T-helper 1 cell treated with Interleukin-12 subunit alpha and Interleukin-12 subunit beta and Interleukin-4 antibody, amounts not matched to agents 30 μg/mL and 1 μg/mL, for 36 hours (primary cell): ENCODE results near the gene COPS9.
A peak's percentile ranks its signal among the peaks of the same experiment; 100 is the strongest.

Source experiments
- H3K27ac Mint-ChIP-seq: one replicate; pipeline ENCODE4 v1.8.0; 2021; ENCODE audit warnings: mild to moderate bottlenecking, mixed read lengths
- H3K27me3 Mint-ChIP-seq: one replicate; pipeline ENCODE4 v1.8.0; 2021; ENCODE audit warnings: low read depth, mixed read lengths
- H3K36me3 Mint-ChIP-seq: one replicate; pipeline ENCODE4 v1.8.0; 2021; ENCODE audit warnings: low read depth, mixed read lengths
- H3K4me1 Mint-ChIP-seq: one replicate; pipeline ENCODE4 v1.8.0; 2021; ENCODE audit warnings: low read depth, mixed read lengths
- H3K4me3 Mint-ChIP-seq: one replicate; pipeline ENCODE4 v1.8.0; 2021; ENCODE audit warnings: mild to moderate bottlenecking, moderate library complexity, mixed read lengths
- H3K9me3 Mint-ChIP-seq: one replicate; pipeline ENCODE4 v1.8.0; 2021; ENCODE audit warnings: mixed read lengths

The COPS9 gene

GRCh38 chr2:240137596-240138253 lies 1.6 kb upstream of the COPS9 start:
- no peak overlapping the region for H3K27ac Mint-ChIP-seq
- peaks cover 19% of the 10 kb centered on the region for H3K4me1 Mint-ChIP-seq
- no peak overlapping the region for H3K4me3 Mint-ChIP-seq
- H3K9me3 Mint-ChIP-seq, result no peaks in the 10 kb centered on the region
- no peaks in the 10 kb centered on the region for H3K27me3 Mint-ChIP-seq
- peaks cover 6% of the 10 kb centered on the region for H3K36me3 Mint-ChIP-seq

- Mint-ChIP-seq H3K27me3 (no peaks in the 10 kb centered on the region), H3K9me3 (no peaks in the 10 kb centered on the region), H3K27ac (no peak overlapping the region), H3K36me3 (peaks cover 8% of the 10 kb centered on the region), H3K4me3 (peak overlapping the region; percentile 87), H3K4me1 (peaks cover 19% of the 10 kb centered on the region)
These were observed 677 bp upstream of the COPS9 start for GRCh38 chr2:240136671-240137292.

GRCh38 chr2:240135706-240136012 lies 446 bp downstream of the COPS9 start:
- H3K27ac Mint-ChIP-seq, result peak overlapping the region; percentile 79
- H3K4me3 Mint-ChIP-seq, result peak overlapping the region; percentile 87
- peaks cover 8% of the 10 kb centered on the region for H3K36me3 Mint-ChIP-seq
- no peaks in the 10 kb centered on the region for H3K27me3 Mint-ChIP-seq
- H3K9me3 Mint-ChIP-seq, result no peaks in the 10 kb centered on the region
- H3K4me1 Mint-ChIP-seq, result peaks cover 19% of the 10 kb centered on the region

- Mint-ChIP-seq H3K4me1 (peaks cover 19% of the 10 kb centered on the region), H3K27ac (peak overlapping the region; percentile 79), H3K27me3 (no peaks in the 10 kb centered on the region), H3K4me3 (peak overlapping the region; percentile 87), H3K36me3 (peaks cover 10% of the 10 kb centered on the region), H3K9me3 (no peaks in the 10 kb centered on the region)
These were observed 1.1 kb downstream of the COPS9 start for GRCh38 chr2:240134956-240135520.

- peaks cover 16% of the 10 kb centered on the region for H3K36me3 Mint-ChIP-seq
- no peak overlapping the region for H3K27ac Mint-ChIP-seq
- H3K27me3 Mint-ChIP-seq, result no peaks in the 10 kb centered on the region
- H3K4me3 Mint-ChIP-seq, result peak overlapping the region; percentile 87
- H3K4me1 Mint-ChIP-seq, result peaks cover 19% of the 10 kb centered on the region
- no peaks in the 10 kb centered on the region for H3K9me3 Mint-ChIP-seq
These were observed 1.6 kb downstream of the COPS9 start for GRCh38 chr2:240134466-240134865.

- Mint-ChIP-seq H3K36me3 (peaks cover 16% of the 10 kb centered on the region), H3K9me3 (no peaks in the 10 kb centered on the region), H3K4me1 (peaks cover 19% of the 10 kb centered on the region), H3K27me3 (no peaks in the 10 kb centered on the region), H3K27ac (no peak overlapping the region), H3K4me3 (no peak overlapping the region)
These were observed 2.7 kb downstream of the COPS9 start for GRCh38 chr2:240133401-240133800.

- no peak overlapping the region for H3K4me3 Mint-ChIP-seq
- H3K27me3 Mint-ChIP-seq, result no peaks in the 10 kb centered on the region
- H3K4me1 Mint-ChIP-seq, result peaks cover 19% of the 10 kb centered on the region
- H3K9me3 Mint-ChIP-seq, result no peaks in the 10 kb centered on the region
- H3K36me3 Mint-ChIP-seq, result peaks cover 19% of the 10 kb centered on the region
- no peak overlapping the region for H3K27ac Mint-ChIP-seq
These were observed 3.5 kb downstream of the COPS9 start for GRCh38 chr2:240132651-240132980.

GRCh38 chr2:240131941-240132650 lies 4.0 kb downstream of the COPS9 start:
- Mint-ChIP-seq H3K4me3 (no peak overlapping the region), H3K27ac (no peak overlapping the region), H3K36me3 (peaks cover 21% of the 10 kb centered on the region), H3K27me3 (no peaks in the 10 kb centered on the region), H3K4me1 (peaks cover 17% of the 10 kb centered on the region), H3K9me3 (no peaks in the 10 kb centered on the region)

GRCh38 chr2:240131296-240131695 lies 4.8 kb downstream of the COPS9 start:
- Mint-ChIP-seq H3K36me3 (peaks cover 21% of the 10 kb centered on the region), H3K9me3 (no peaks in the 10 kb centered on the region), H3K27me3 (no peaks in the 10 kb centered on the region), H3K4me1 (peaks cover 15% of the 10 kb centered on the region), H3K4me3 (no peak overlapping the region), H3K27ac (no peak overlapping the region)

GRCh38 chr2:240130393-240131195 lies 5.5 kb downstream of the COPS9 start:
- Mint-ChIP-seq H3K27ac (no peak overlapping the region), H3K36me3 (peaks cover 21% of the 10 kb centered on the region), H3K9me3 (no peaks in the 10 kb centered on the region), H3K4me3 (no peak overlapping the region), H3K27me3 (no peaks in the 10 kb centered on the region), H3K4me1 (peaks cover 13% of the 10 kb centered on the region)

- H3K9me3 Mint-ChIP-seq, result no peaks in the 10 kb centered on the region
- peaks cover 21% of the 10 kb centered on the region for H3K36me3 Mint-ChIP-seq
- no peak overlapping the region for H3K27ac Mint-ChIP-seq
- peaks cover 6% of the 10 kb centered on the region for H3K4me1 Mint-ChIP-seq
- H3K4me3 Mint-ChIP-seq, result no peak overlapping the region
- H3K27me3 Mint-ChIP-seq, result no peaks in the 10 kb centered on the region
These were observed 6.2 kb downstream of the COPS9 start for GRCh38 chr2:240129731-240130392.

- no peaks in the 10 kb centered on the region for H3K9me3 Mint-ChIP-seq
- H3K36me3 Mint-ChIP-seq, result peaks cover 21% of the 10 kb centered on the region
- peaks cover 2% of the 10 kb centered on the region for H3K4me1 Mint-ChIP-seq
- H3K27me3 Mint-ChIP-seq, result no peaks in the 10 kb centered on the region
- no peak overlapping the region for H3K4me3 Mint-ChIP-seq
- no peak overlapping the region for H3K27ac Mint-ChIP-seq
These were observed 6.8 kb downstream of the COPS9 start for GRCh38 chr2:240129311-240129710.

- peaks cover 2% of the 10 kb centered on the region for H3K4me1 Mint-ChIP-seq
- no peaks in the 10 kb centered on the region for H3K9me3 Mint-ChIP-seq
- no peaks in the 10 kb centered on the region for H3K27me3 Mint-ChIP-seq
- H3K36me3 Mint-ChIP-seq, result peaks cover 21% of the 10 kb centered on the region
- no peak overlapping the region for H3K4me3 Mint-ChIP-seq
- no peak overlapping the region for H3K27ac Mint-ChIP-seq
These were observed 7.4 kb downstream of the COPS9 start for GRCh38 chr2:240128608-240129145.
